NCI-H128 (cell line): ENCODE measurements around the gene NNMT.

Source experiments
- DNase-seq: peaks from one replicate; lab custom pipeline; 2025; ENCODE audit not compliant: unreplicated experiment; lab: John Stamatoyannopoulos, UW

The NNMT gene

DNA sequence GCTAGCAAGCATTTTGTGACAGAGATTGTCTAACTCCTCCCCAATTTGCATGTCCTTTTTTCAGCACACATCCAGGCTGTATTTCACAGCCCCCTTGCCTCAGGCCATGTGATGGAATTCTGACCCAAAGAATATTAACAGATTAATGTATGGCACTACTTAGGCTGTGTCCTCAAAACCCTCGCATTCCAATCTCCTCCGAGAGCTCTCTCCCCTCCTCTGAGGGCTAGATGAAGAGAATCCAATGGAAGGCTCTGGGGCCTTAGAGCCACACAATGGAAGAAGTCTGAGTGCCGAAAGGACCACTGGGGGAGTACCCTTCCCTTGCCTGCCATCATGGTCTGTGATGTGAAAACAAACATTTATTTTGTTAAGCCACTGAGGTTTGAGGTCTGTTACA lies 13.7 kb upstream of the NNMT start:
- no peak for DNase-seq

DNA sequence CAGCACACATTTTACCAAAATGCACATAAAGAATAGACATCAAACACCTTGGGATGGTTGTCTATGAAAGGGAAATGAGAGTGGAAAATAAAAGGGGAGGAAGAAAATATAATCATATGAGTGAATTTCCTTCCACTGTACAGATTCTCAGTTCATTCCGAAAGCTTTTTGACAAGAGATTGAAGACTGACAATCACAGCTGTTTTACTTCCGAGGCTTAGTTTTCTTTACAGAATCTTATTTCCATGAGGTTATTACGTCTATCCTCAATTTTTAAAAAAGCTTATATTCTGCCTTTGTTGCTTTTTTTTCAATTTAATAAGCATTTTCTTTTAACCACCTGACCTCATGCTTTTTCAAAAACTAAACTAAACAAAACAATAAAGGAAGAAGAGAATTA lies 12.8 kb upstream of the NNMT start:
- no peak for DNase-seq

DNA sequence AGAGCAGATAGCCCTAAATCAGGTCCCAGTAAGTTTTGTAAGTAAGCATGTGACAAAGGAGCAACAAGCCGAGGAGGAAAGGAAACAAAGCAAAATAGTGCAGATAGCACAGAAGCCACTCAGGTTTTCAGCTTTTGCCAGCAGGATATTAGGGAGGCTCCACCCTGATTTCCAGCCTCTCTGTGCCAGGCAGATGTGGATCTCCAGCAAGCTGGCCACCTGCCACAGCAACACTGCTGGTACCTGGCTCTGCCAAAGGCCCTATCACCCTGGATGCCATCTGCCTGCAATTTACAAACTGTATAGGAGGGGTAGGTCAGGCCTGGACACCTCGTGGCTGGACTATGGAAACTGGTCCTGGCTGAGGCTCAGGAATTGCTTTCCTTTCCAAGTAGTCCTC lies 12.2 kb upstream of the NNMT start:
- no peak for DNase-seq

DNA sequence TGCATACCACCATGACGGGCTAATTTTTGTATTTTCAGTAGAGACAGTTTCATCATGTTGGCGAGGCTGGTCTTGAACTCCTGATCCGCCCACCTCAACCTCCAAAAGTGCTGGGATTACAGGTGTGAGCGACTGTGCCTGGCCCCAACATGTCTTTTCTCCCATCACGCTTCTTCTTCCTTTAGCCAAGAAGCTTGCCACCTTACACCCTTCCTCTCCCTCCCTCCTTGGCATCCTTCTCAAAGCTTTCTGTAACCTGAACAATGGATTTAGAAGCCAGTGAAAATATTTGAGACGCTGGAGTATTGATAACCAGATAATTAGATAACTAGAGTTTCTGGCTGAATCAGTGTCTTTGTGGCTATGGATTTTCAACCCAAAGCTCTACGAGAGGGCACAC lies 11.3 kb upstream of the NNMT start:
- no peak for DNase-seq

DNA sequence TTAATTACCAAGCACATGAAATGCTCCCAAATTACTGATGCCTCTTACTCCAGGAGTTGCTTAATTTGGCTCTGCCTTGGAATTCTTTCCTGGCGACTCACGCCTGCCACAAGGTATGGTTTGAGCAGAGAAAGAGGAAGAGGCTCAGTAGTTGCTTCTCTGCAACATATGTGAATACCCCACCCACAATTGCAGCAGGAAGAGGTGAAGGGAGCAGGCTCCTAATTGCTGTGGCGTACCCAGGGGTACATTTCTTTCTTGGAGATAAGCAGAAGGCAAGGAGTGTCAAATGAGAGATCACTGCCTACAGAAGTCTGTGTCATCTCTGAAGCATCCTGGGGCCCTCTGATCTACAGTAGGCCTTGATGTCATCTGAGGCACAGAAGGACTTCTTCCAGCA lies 10.6 kb upstream of the NNMT start:
- no peak for DNase-seq

DNA sequence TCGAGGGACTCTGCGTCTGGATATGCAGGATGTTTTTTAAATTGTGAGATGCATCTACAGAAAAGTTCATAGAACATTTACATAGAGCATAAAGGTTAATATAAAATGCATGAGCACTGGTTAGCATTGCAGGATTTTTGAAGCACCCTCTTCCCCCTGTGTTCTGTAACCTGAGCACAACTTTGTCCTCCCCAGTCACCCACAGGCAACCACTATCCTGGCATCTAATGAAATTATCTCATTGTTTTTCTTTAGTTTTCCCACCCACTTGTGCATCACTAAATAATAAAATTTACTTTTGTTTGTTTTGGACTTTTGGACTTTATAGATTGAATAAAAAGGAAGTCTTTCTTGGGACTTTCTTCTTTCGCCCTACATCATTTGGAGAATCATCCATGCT lies 10.0 kb upstream of the NNMT start:
- no peak for DNase-seq

DNA sequence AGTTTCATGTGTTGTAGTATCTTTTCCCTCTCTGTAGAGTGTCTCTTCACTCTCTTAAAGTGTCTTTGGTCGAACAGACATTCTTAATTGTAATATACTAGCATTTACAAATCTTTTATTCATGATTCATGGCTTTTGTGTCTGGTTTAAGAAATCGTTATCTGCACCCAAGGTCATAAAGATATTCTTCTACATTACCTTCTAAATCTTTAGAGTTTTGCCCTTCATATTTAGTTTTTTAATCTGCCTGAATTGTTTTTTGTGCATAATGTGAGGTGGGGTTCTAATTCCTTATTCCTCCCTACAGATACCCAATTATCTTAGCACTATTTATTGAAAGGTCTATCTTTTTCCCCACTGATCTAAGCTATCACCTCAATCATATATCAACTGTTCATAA lies 9.0 kb upstream of the NNMT start:
- no peak for DNase-seq

DNA sequence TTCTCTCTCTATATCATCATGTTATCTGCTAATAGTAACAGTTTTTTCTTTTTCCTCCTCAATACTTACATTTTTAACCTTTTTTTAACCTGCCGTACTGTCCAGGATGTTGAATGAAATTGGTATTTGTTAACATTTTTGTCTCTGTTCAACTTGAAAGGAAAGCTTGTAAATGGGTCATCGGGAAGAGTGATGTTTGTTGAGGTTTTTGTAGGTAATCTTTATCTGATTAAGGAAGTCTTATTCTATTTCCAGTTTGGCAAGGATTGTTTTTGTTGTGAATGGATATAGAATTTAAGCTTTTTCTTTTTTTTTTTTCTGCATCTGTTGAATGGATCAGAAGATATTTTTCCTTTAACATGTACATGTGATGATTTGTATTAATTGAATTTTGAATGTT lies 8.1 kb upstream of the NNMT start:
- no peak for DNase-seq

DNA sequence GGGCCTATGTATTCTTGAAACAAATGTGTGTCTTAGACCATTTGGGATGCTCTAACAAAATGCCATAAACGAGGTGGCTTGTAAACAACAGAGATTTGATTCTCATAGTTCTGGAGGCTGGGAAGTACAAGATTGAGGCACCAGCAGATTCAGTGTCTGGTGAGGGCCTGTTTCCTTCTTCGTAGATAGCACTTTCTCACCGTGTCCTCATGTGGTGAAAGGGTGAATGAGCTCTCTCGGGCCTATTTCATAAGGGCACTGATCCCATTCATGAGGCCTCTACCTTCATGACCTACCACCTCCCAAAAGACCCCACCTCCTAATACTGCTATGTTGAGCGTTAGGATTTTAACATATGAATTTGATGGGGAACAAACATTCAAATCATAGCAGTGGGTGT lies 6.4 kb upstream of the NNMT start:
- DNase-seq: no peak

DNA sequence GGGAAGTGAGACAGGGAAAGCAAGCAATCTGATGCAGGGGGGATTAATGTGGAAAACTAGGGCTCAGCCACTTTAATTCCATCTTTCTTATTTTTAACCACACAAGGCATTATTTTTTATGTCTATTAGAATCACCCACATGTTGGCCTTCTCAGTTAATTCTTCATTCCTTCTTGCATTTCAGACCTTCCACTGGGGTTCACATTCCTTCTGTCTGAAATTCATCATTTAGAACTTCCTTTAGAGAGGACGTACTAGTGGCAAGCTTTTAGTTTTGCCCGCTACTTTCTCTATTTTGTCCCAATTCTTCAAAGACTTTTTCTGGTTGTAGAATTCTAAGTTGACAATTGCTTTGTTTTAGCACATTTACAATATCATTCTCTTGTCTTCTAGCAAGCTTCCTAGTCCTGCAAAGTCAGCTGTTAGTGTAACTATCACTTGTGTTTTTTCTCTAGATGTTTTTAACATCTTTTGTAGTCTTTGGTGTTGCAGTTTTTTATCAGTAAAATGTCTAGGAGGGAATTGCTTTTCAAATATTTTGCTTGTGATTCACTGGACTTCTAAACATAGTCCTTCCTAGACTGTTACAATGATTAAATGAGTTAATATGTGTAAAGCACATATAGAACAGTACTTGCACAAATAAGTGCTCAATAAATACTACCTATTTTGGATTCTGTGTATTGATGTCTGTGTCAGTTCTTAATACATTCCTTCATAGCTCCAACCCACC lies 5.5 kb upstream of the NNMT start:
- no peak for DNase-seq

DNA sequence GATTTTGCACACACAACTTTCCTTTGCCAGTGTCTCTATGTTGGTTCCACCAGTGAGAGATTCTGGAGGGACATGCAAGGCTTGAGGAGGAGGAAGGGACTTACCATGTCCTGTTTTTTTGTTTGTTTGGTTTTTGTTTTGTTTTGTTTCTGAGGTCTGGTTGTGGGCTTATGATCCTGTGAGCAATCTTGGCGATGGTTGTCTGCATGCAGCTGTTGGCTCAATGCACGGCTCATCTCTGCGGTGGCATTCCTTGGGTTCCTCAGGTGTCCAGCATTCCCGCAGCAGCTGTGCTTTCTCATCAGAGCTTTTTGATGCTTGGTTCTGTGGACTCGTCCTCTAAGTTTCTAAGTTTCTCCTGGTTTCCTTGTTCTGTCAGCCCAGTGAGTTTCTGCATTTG lies 4.8 kb upstream of the NNMT start:
- no peak for DNase-seq

DNA sequence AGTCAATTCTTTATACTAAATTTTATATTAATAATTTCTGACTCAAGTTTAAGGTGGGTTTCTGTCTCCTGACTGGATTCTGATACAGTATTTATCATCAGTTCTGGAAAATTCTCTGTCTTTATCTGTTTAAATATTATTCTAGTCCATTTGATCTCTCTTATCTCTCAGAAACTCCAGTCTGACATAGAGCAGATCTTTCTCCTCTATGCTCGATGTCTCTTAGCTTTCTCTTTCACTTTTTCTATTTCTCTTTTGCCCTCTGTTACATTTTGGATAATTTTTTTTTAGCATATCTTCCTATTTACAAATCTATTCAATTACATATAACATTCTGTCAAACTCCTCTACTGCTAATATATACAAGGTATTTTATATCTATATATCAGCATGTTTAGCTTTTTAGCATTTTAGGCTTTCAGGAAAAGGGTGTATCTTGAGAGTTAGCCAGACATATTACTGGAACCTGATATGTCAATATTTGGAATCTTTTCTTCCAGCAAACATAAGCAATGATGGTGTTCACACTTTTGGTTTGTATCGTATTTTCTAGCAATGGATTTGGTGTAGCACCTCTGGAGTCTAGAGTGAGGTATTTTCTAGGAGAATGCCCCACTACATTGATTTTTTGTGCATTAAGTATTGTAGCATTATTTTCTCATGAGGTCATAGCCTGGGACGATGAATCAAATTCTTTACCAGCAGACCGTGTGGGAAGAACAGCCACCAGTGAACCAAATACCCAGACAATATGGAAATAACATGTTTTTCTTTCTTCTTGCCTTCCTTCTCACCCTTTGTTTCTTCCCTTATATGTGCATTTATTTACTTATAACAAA lies 4.1 kb upstream of the NNMT start:
- DNase-seq: no peak

DNA sequence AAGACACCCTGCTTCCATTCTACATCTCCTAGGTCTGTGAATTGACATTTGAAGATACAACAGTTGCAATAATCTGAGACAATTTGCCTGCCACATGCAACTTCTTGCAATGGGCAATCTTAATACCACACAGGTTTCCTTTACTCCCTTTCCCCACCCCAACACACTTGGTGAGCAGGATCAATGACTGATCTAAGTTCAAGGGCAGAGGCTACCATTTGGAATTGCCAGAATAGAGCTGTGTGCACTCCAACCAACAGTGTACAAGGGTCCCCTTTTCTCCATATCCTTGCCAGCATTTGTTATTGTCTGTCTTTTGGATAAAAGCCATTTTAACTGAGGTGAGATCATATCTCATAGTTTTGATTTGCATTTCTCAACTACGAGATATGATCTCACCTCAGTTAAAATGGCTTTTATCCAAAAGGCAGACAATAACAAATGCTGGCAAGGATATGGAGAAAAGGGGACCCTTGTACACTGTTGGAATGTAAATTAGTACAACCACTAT lies 2.9 kb upstream of the NNMT start:
- no peak for DNase-seq

DNA sequence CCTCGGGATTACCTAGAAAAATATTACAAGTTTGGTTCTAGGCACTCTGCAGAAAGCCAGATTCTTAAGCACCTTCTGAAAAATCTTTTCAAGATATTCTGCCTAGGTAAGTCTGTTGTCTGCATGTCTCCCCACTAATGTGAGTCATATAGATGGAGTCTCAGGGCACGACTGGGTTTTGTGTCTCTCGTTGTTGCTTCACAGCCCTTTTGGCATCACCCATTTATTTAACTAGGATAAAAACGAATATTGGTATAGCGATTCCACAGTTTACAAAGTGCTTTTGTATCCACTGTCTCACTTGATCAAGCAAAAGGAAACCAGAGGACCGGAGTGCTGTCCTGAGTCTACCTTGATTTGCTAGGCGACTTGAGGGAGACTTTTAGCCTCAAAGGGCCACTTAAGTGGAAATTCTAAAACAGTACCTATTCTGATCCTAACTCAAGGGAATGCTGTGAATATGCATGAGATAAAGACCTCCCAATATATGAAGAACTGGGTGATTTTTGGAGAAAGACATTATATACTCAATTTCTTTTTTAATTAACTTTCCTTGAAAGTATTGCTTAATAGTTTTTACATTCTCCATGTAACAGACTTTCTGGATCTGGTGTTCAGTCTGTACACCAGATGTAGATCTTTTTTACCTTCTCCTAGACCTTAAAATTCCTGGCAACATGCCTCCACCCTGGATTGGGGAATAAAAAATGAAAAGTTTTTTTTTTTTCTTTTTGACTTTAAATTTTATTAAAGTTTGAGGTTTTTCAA lies 590 bp downstream of the NNMT start:
- DNase-seq: no peak

DNA sequence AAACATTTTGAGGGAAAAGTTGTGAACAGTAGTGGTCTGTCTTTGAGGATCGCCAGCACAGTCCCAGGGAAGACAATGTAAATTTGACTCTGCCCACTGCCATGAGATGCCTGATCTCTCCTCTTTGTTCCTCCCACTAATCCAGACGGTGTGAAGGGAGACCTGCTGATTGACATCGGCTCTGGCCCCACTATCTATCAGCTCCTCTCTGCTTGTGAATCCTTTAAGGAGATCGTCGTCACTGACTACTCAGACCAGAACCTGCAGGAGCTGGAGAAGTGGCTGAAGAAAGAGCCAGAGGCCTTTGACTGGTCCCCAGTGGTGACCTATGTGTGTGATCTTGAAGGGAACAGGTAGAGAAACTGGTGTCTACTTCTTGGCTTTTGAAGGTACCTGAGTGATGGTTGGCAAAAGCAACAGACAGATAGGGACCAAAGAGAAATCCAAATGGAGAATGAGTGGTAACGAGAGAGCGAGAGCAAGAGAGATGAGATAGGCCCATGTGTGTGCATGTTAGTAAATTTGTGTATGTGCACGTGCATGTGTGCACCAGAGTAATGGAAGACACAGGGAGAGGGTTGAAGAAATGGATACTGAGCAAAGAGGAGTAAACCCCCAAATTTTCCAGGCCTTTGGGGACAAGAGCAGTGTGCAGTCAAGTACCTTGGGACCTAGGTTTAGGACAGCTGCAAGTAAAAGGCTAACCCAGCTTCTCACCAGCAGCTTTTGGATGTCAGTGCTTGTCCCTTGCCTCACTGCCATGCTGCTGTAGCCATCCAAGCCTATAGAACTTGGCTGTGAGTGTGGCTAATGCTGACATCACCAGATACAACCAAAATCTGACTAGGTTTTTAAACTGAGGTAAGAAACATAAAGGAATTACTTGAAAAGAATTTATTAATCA lies 1.9 kb downstream of the NNMT start:
- DNase-seq: no peak

DNA sequence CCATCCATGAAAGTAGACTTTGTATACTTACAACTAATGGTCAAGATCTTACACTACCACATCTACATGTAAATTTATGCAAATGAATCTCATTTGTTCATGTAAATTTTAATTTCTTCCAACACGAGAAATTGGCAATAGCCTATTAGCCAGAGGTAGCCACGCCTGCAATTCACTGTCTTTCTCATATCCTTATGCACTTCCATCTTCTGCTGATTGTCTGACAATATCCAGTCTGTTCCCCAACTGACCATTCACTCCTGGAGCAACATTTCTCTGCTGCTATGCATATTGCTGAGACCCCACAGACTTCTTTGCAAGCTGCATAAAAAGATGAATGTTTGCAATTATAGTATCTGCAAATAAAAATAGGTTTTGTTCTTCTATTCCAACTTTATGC lies 2.5 kb downstream of the NNMT start:
- DNase-seq: no peak

DNA sequence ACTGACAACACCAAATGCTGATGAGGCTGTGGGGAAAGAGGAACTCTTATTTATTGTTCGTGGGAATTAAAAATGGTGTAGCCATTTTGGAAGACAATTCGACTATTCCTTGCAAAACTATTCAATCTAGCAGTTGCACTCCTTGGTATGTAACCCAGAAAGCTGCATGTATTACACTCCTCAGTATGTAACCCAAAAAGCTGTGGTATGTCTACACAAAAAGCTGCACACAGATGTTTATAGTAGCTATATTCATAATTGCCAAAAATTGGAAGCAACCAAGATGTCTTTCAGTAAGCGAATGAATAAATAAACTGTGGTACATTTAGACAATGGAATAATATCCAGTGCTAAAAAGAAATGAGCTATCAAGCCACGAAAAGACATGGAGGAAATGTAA lies 4.9 kb downstream of the NNMT start:
- no peak for DNase-seq

DNA sequence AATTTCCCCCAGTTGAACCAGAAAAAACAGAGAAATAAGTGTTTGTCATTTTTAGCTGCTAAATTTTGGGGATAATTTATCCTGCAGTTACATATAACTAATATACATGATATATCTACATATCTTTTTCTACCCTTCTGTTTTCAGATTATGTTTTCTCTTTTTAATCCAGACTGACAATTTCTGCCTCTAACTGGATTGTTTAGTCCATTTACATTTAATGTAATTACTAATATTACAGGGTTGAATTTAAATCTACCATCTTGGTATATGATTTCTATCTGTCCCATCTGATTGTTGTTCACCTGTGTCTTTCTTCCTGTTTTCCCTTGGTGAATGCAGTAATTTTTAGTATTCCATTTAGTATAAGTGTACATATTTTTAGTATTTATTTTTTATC lies 5.7 kb downstream of the NNMT start:
- no peak for DNase-seq

DNA sequence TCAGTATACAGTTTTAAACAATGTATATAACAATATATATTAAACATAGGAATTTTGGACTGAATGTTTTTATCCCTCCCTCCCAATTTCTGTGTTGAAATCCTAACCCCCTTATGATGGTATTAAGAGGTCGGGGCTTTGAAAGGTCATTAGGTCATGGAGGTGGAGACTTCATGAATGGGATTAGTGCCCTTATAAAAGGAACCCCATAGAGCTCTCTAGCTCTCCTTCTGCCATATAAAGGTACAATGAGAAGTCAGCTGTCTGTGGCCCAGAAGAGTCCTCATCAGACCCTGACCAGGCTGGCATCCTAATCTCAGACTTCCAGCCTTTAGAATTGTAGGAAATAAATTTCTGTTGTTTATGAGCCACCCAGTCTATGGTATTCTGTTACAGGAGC lies 6.5 kb downstream of the NNMT start:
- DNase-seq: no peak

DNA sequence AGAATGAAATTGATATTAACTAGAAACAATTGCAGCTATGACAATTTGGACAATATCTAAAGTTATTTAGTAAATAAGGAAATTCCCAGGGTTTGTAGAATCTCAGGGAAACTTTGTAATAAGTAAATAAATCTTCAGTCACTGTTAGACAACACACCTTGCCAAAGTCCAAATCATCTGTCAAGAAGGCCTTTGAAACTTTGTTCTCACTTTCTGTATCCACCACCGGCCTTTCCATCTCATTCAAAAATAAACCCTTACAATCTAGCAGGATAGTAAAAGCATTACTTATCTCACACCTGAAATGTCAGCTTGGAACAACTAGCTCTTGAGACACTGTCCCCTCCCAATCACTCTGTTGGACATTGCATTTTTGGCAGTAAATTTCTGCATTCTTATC lies 7.9 kb downstream of the NNMT start:
- no peak for DNase-seq

DNA sequence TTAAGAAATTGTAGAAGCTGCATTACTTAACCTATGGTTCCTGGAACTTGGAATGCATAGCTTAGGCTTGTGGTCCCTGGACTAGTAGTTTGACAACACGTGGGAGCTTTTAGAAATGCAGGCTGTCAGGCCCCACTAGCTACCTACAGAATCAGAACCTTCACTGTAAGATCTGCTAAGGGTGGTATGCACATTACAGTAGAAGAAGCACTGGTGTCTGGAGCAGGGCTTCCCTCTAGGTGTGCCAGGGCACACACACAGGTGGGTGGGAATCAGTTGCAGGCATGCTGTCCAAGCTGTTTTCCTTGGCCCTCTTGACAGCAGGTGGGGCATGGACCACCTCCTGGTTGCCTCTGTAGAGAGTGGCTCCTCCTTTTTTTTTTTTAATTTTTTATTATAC lies 8.8 kb downstream of the NNMT start:
- DNase-seq: no peak
